CD4-positive, alpha-beta T cell (primary cell): ENCODE measurements around the gene SH3BGRL3. TPM values are rescaled to one million over a fixed set of nuclear protein-coding genes. Genes with fewer than 3 reads are reported as not detected.

Source experiments
- ATAC-seq: fragments of 200-7000 bp; cut with Tn5 transposase; one replicate; pipeline ENCODE4 v1.10.0; 2022; ENCODE audit warnings: mild to moderate bottlenecking; ENCODE audit not compliant: poor library complexity
- CTCF ChIA-PET: fragments of 350-600 bp; sonication (Branson Sonifier 250); formaldehyde crosslinking; loops from one replicate; lab custom pipeline; 2021; ENCODE audit warnings: antibody characterized with exemption, inconsistent platforms; lab: Charles Lee
- POLR2A ChIA-PET: fragments of 350-600 bp; sonication (Branson Sonifier 250); formaldehyde crosslinking; loops from one replicate; lab custom pipeline; 2021; ENCODE audit warnings: antibody characterized with exemption, inconsistent platforms; lab: Charles Lee
- DNase-seq, 14 experiments: peaks; one replicate each; pipeline ENCODE4 v3.0.0-alpha.2; 2013 to 2020; ENCODE audit warnings: mixed read lengths in 2 of 14
- H3K27ac ChIP-seq, 2 donors: one replicate each; pipeline versions ENCODE4 v1.5.1 to v1.7.0; 2013; ENCODE audit warnings: low read length in 2 of 2, low read depth in 1 of 2, mild to moderate bottlenecking in 1 of 2
- H3K27me3 ChIP-seq, 2 experiments: 1 replicate in 1 of 2; 2 replicates in 1 of 2; pipeline versions ENCODE4 v1.6.1 to v1.7.0; 2013; ENCODE audit warnings: low read length in 2 of 2, control low read depth in 1 of 2, mild to moderate bottlenecking in 1 of 2, moderate library complexity in 1 of 2; ENCODE audit not compliant: insufficient read depth in 2 of 2, control insufficient read depth in 1 of 2
- H3K36me3 ChIP-seq: one replicate; pipeline ENCODE4 v1.6.1; 2013; ENCODE audit warnings: low read length, control low read depth; ENCODE audit not compliant: insufficient read depth
- H3K4me1 ChIP-seq: one replicate; pipeline ENCODE4 v1.6.1; 2013; ENCODE audit warnings: low read length, control low read depth; ENCODE audit not compliant: insufficient read depth
- H3K4me3 ChIP-seq: one replicate; pipeline ENCODE4 v1.5.1; 2013; ENCODE audit warnings: mild to moderate bottlenecking, low read length, moderate library complexity
- H3K9me3 ChIP-seq, 2 experiments: 1 replicate in 1 of 2; 2 replicates in 1 of 2; pipeline versions ENCODE4 v1.6.1 to v1.7.0; 2013; ENCODE audit warnings: low read length in 2 of 2, mild to moderate bottlenecking in 2 of 2, control low read depth in 1 of 2, moderate library complexity in 1 of 2; ENCODE audit not compliant: control insufficient read depth in 1 of 2, insufficient read depth in 1 of 2
- H3K27ac Mint-ChIP-seq: one replicate; pipeline ENCODE4 v1.8.0; 2020; ENCODE audit warnings: mixed read lengths
- H3K27me3 Mint-ChIP-seq: one replicate; pipeline ENCODE4 v1.8.0; 2021; ENCODE audit warnings: mixed read lengths
- H3K36me3 Mint-ChIP-seq: one replicate; pipeline ENCODE4 v1.8.0; 2021; ENCODE audit warnings: low read depth, mixed read lengths
- H3K4me1 Mint-ChIP-seq: one replicate; pipeline ENCODE4 v1.8.0; 2021; ENCODE audit warnings: low read depth, mixed read lengths
- H3K4me3 Mint-ChIP-seq: one replicate; pipeline ENCODE4 v1.8.0; 2020; ENCODE audit warnings: mild to moderate bottlenecking, mixed read lengths
- H3K9me3 Mint-ChIP-seq: one replicate; pipeline ENCODE4 v1.8.0; 2020; ENCODE audit warnings: mixed read lengths
- CTCF ChIP-seq: fragments of 200-600 bp; IDR thresholded peaks from one replicate; pipeline ENCODE4 v1.8.0; 2022; ENCODE audit warnings: antibody characterized with exemption, mild to moderate bottlenecking
- intact Hi-C, 2 experiments: fragments of 100-400 bp; cut with DNase I in 1 of 2; cut with micrococcal nuclease in 1 of 2; formaldehyde crosslinking; loops; one replicate each; pipeline versions ENCODE4 v1.15.1 to v1.9.0; 2023 to 2025; cut with DNase I, micrococcal nuclease
- total RNA-seq, 174 experiments: library from RNA in 2 of 174; stranded (reverse) in 2 of 174; gene quantifications; one replicate each; pipeline ENCODE4 v1.2.3 and lab custom pipeline; 2021 to 2026

SH3BGRL3 gene
- total RNA-seq, 2 experiments from 2014 or later = 178 to 193 TPM

- H3K27ac ChIP-seq = no peak overlapping the region
- CTCF ChIA-PET = no interaction called here
- no peaks in the 10 kb centered on the region for H3K27me3 Mint-ChIP-seq
- H3K27ac Mint-ChIP-seq = no peak overlapping the region
- no peak overlapping the region for H3K4me3 ChIP-seq
- peaks cover 12% of the 10 kb centered on the region for H3K36me3 Mint-ChIP-seq
- peaks cover 22% of the 10 kb centered on the region for H3K4me1 Mint-ChIP-seq
- peaks cover 11% of the 10 kb centered on the region for H3K36me3 ChIP-seq
- no peaks in the 10 kb centered on the region for H3K9me3 Mint-ChIP-seq
- no peaks in the 10 kb centered on the region for H3K27me3 ChIP-seq
- no peak for TF ChIP-seq CTCF
- DNase-seq (peak in 1 of 14 experiments; percentile 1), ATAC-seq (no peak)
- no peak overlapping the region for H3K4me3 Mint-ChIP-seq
- POLR2A ChIA-PET = interaction anchor here (0.8 to 1.8 kb wide), 5 partner anchors 8 to 20 kb away, joined by 3 to 6 read pairs (median 5); partner anchors contain the start of genes CD52 and UBXN11
- H3K4me1 ChIP-seq = peaks cover 46% of the 10 kb centered on the region
- no peaks in the 10 kb centered on the region for H3K9me3 ChIP-seq
- intact Hi-C loops = no loop called here
Measured at GRCh38 chr1:26297057-26297790, 17.3 kb downstream of the SH3BGRL3 start.

GRCh38 chr1:26297791-26298124 lies 17.9 kb downstream of the SH3BGRL3 start:
- Histone ChIP-seq H3K4me3 (no peak overlapping the region), H3K36me3 (peaks cover 11% of the 10 kb centered on the region), H3K9me3 (no peaks in the 10 kb centered on the region), H3K27me3 (no peaks in the 10 kb centered on the region), H3K4me1 (peaks cover 41% of the 10 kb centered on the region), H3K27ac (no peak overlapping the region)
- intact Hi-C loops = no loop called here
- Mint-ChIP-seq H3K36me3 (peaks cover 12% of the 10 kb centered on the region), H3K27ac (no peak overlapping the region), H3K4me1 (peaks cover 21% of the 10 kb centered on the region), H3K9me3 (no peaks in the 10 kb centered on the region), H3K27me3 (no peaks in the 10 kb centered on the region), H3K4me3 (no peak overlapping the region)
- no peak for TF ChIP-seq CTCF
- POLR2A ChIA-PET = interaction anchor here (0.8 to 1.8 kb wide), 5 partner anchors 9 to 19 kb away, joined by 3 to 6 read pairs (median 5); partner anchors contain the start of genes CD52 and UBXN11
- no peak for ATAC-seq
- DNase-seq = peak in 1 of 14 experiments; percentile 1
- CTCF ChIA-PET = no interaction called here

GRCh38 chr1:26300578-26301275 lies 20.8 kb downstream of the SH3BGRL3 start:
- ChIA-PET POLR2A (interaction anchor here (0.7 to 2.6 kb wide), 5 partner anchors 10 to 17 kb away, joined by 4 to 16 read pairs (median 6); partner anchors contain the start of gene CD52), CTCF (interaction anchor here (0.8 to 2.2 kb wide), 4 partner anchors 11 to 26 kb away, joined by 3 to 10 read pairs (median 3); no protein-coding TSS in a partner anchor)
- Mint-ChIP-seq H3K27ac (peak overlapping the region; percentile 47), H3K27me3 (no peaks in the 10 kb centered on the region), H3K4me3 (no peak overlapping the region), H3K9me3 (no peaks in the 10 kb centered on the region), H3K36me3 (peaks cover 8% of the 10 kb centered on the region), H3K4me1 (peaks cover 18% of the 10 kb centered on the region)
- H3K27ac ChIP-seq = no peak overlapping the region
- H3K36me3 ChIP-seq = peaks cover 9% of the 10 kb centered on the region
- no peak overlapping the region for H3K4me3 ChIP-seq
- TF ChIP-seq CTCF = no peak
- ATAC-seq = no peak
- peaks cover 28% of the 10 kb centered on the region for H3K4me1 ChIP-seq
- intact Hi-C loops = no loop called here
- no peak for DNase-seq
- H3K27me3 ChIP-seq = no peaks in the 10 kb centered on the region
- H3K9me3 ChIP-seq = no peaks in the 10 kb centered on the region
